Measurements from ENCODE around the gene C1orf232. TPM values are rescaled to one million over a fixed set of nuclear protein-coding genes. Genes with fewer than 3 reads are reported as not detected.

Gene C1orf232
- total and polyA plus RNA-seq, 2 of the 8 experiments (the other 6 are each of a cell fraction or from before 2014, with no cell fraction given): not detected

DNA sequence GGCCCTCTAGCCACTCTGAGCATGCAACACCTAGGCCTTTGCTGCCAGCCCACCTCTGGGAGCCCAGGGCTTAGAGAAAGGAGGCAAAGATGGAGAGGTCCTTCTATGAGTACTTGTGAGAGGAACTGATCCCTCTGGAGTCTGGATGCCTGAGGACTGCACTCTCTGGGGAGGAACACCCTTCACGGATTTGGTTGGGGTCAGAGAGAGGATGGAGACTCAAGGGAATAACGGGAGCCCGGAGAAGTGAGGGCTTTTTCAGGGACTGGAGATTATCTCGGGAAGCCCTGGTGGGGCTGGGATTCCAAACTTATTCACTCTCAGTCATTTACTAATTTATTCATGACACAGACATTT lies 413 bp upstream of the C1orf232 start:
- Histone ChIP-seq H4K20me1 (replicated peaks in 1 of 2; ENCODE audit: control insufficient read depth in 1 of 2, insufficient read depth in 2 of 2, low read length in 2 of 2) (peaks cover 0 to 4% of the 10 kb centered on the region in 2 experiments), H3K4me3 (ENCODE audit: extremely low read depth in 1 of 4, insufficient read depth in 2 of 4, low read depth in 3 of 4, low read length in 4 of 4) (peak overlapping the region in 2 of 4 experiments; percentile 74 to 79; a peak in 4 of 8 replicates), H2BK12ac (ENCODE audit: low read depth, low read length) (no peak overlapping the region), H2BK15ac (ENCODE audit: low read length) (peak overlapping the region; percentile 88; the same call in 1 of the 2 replicates), H3K14ac (ENCODE audit: insufficient read length) (no peak overlapping the region), H2BK5ac (ENCODE audit: low read depth, low read length) (no peak overlapping the region), H3K79me1 (ENCODE audit: low read depth, low read length) (peaks cover 4% of the 10 kb centered on the region; the same call in 1 of the 2 replicates), H3K56ac (replicated peaks; ENCODE audit: insufficient read length, low read depth, low read length) (no peak overlapping the region), H2AFZ (ENCODE audit: low read length) (no peak overlapping the region), H2AK5ac (ENCODE audit: low read depth, low read length) (no peak overlapping the region), H3K9me3 (ENCODE audit: insufficient read depth in 2 of 2, low read depth in 1 of 2, low read length in 1 of 2) (no peaks in the 10 kb centered on the region), H2BK120ac (replicated peaks; ENCODE audit: low read depth, low read length) (no peak overlapping the region), H3K36me3 (ENCODE audit: control insufficient read depth in 2 of 4, insufficient read depth in 4 of 4, low read length in 3 of 4) (no peaks in the 10 kb centered on the region; a peak in 1 of 8 replicates), H3K79me2 (ENCODE audit: control insufficient read depth in 1 of 2, insufficient read depth in 2 of 2, low read length in 2 of 2) (peaks cover 0 to 8% of the 10 kb centered on the region in 2 experiments; a peak in 2 of 4 replicates), H4K8ac (ENCODE audit: extremely low read depth, insufficient read depth, low read length) (no peak overlapping the region), H3K9ac (replicated peaks in 1 of 4; ENCODE audit: extremely low read depth in 1 of 4, low read depth in 3 of 4, low read length in 3 of 4) (no peak overlapping the region), H3K4ac (replicated peaks; ENCODE audit: insufficient read length, low read depth, low read length) (no peak overlapping the region), H3K23me2 (ENCODE audit: low read depth, low read length) (peaks cover 12% of the 10 kb centered on the region), H4K91ac (replicated peaks; ENCODE audit: insufficient read length, low read length) (no peak overlapping the region), H3K4me2 (ENCODE audit: insufficient read depth in 1 of 2, low read depth in 2 of 2, low read length in 2 of 2) (peak overlapping the region; percentile 1 to 96; a peak in 3 of 4 replicates), H3K27me3 (replicated peaks in 1 of 4; ENCODE audit: control insufficient read depth in 3 of 4, extremely low read depth in 1 of 4, insufficient read depth in 3 of 4, low read length in 3 of 4) (peaks cover 0 to 11% (median 8%) of the 10 kb centered on the region in 4 experiments; a peak in 6 of 7 replicates), H3K18ac (ENCODE audit: extremely low read depth, low read length) (no peak overlapping the region), H3K23ac (ENCODE audit: insufficient read length) (no peak overlapping the region), H2BK20ac (ENCODE audit: low read length) (no peak overlapping the region), H3K4me1 (replicated peaks in 1 of 4; ENCODE audit: control insufficient read depth in 3 of 4, insufficient read depth in 4 of 4, low read length in 3 of 4) (peaks cover 5 to 20% (median 15%) of the 10 kb centered on the region in 4 experiments), H4K5ac (ENCODE audit: insufficient read length, low read depth, low read length) (no peak overlapping the region), H3K27ac (ENCODE audit: low read depth, low read length) (no peak overlapping the region)
- TF ChIP-seq RXRA (IDR thresholded peaks at IDR 0.05; ENCODE audit: insufficient read depth, low read depth, low read length) (no peak), HDAC6 (IDR thresholded peaks at IDR 0.05; ENCODE audit: low read depth, low read length) (no peak), BCL11A (IDR thresholded peaks at IDR 0.05; ENCODE audit: low read depth in 2 of 2, low read length in 2 of 2) (no peak), SIX5 (IDR thresholded peaks at IDR 0.05; ENCODE audit: low read depth, low read length) (no peak), YY1 (IDR thresholded peaks at IDR 0.05; ENCODE audit: low read depth, low read length) (no peak), POLR2AphosphoS5 (IDR thresholded peaks at IDR 0.05; ENCODE audit: low read depth, low read length) (no peak), KDM1A (IDR thresholded peaks at IDR 0.05; ENCODE audit: borderline replicate concordance, low read length) (no peak)
- TF ChIP-seq, protein P1, sequence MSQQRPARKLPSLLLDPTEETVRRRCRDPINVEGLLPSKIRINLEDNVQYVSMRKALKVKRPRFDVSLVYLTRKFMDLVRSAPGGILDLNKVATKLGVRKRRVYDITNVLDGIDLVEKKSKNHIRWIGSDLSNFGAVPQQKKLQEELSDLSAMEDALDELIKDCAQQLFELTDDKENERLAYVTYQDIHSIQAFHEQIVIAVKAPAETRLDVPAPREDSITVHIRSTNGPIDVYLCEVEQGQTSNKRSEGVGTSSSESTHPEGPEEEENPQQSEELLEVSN (IDR thresholded peaks at IDR 0.05): no peak
- TF ChIP-seq, protein P2, sequence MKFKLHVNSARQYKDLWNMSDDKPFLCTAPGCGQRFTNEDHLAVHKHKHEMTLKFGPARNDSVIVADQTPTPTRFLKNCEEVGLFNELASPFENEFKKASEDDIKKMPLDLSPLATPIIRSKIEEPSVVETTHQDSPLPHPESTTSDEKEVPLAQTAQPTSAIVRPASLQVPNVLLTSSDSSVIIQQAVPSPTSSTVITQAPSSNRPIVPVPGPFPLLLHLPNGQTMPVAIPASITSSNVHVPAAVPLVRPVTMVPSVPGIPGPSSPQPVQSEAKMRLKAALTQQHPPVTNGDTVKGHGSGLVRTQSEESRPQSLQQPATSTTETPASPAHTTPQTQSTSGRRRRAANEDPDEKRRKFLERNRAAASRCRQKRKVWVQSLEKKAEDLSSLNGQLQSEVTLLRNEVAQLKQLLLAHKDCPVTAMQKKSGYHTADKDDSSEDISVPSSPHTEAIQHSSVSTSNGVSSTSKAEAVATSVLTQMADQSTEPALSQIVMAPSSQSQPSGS (IDR thresholded peaks at IDR 0.05; ENCODE audit: low read length): no peak
- WGBS, 2 experiments (ENCODE audit: extremely low coverage in 1 of 2, insufficient coverage in 1 of 2, insufficient read length in 1 of 2, insufficient replicate concordance in 2 of 2, low coverage in 1 of 2, low lambda C conversion rate in 2 of 2, missing lambda C conversion rate in 1 of 2): 83% methylated on average over 4 of the region's 4 CpGs; no CpG with 5 or more reads in 1 of the 2 experiments
- ChIA-PET POLR2A (ENCODE audit: partially characterized antibody) (interaction anchor here (0.5 to 2.9 kb wide), 8 partner anchors 8 to 82 kb away, joined by 3 to 6 read pairs (median 4); partner anchors contain the start of genes CATSPER4, CEP85 and CNKSR1), CTCF (ENCODE audit: partially characterized antibody) (interaction anchor here (0.6 to 16.2 kb wide), 19 partner anchors 9 to 248 kb away, joined by 3 to 159 read pairs (median 5); partner anchors contain the start of genes CATSPER4, CEP85, FAM110D and PDIK1L)
- DNase-seq (ENCODE audit: low read depth in 1 of 2, low spot score in 2 of 2): no peak
- no peak for FAIRE-seq

Measured in H1 (cell line).